ENCODE results near the gene COX6B1.

Gene COX6B1

GRCh38 chr19:35644987-35645679, 3.0 kb upstream of the COX6B1 start:
- Histone ChIP-seq H3K36me3 (ENCODE audit: control insufficient read depth in 2 of 2, insufficient read depth in 1 of 2, low read length in 2 of 2) (peaks cover 3 to 11% of the 10 kb centered on the region in 2 experiments), H3K9me3 (ENCODE audit: control insufficient read depth, insufficient read depth, low read depth, low read length) (no peaks in the 10 kb centered on the region), H3K27ac (ENCODE audit: extremely low read depth, low read depth, low read length) (peak overlapping the region; percentile 91), H3K4me3 (ENCODE audit: low read depth, low read length) (no peak overlapping the region; the same call in 1 of the 2 replicates), H3K4me1 (ENCODE audit: control insufficient read depth, insufficient read depth, low read length) (peaks cover 33% of the 10 kb centered on the region)
- CTCF ChIA-PET: interaction anchor here (0.6 to 2.5 kb wide), 7 partner anchors 33 to 150 kb away, joined by 3 to 10 read pairs (median 3); partner anchors contain the start of gene HAUS5
- POLR2A ChIA-PET: interaction anchor here (0.5 to 3.8 kb wide), 27 partner anchors 8 to 470 kb away, joined by 3 to 42 read pairs (median 6); partner anchors contain the start of genes HAUS5, LIN37, POLR2I and PSENEN
- TF ChIP-seq ZNF560 (tag by site-specific recombination; IDR thresholded peaks at IDR 0.05; ENCODE audit: borderline replicate concordance) (no peak), ZNF677 (tag by site-specific recombination; IDR thresholded peaks at IDR 0.05) (no peak), ZNF292 (tag by site-specific recombination; IDR thresholded peaks at IDR 0.05; ENCODE audit: borderline replicate concordance, low read depth) (no peak), ZNF341 (tag by site-specific recombination; IDR thresholded peaks at IDR 0.05; ENCODE audit: low read depth) (peak; percentile 71), ZSCAN18 (tag by site-specific recombination; IDR thresholded peaks at IDR 0.05) (0 out of 2 replicates have a peak, but pooled peaks have one; percentile 43), ZSCAN30 (tag by site-specific recombination; IDR thresholded peaks at IDR 0.05) (no peak), YY1 (tag by site-specific recombination; IDR thresholded peaks at IDR 0.05) (no peak), ZNF830 (tag by site-specific recombination; IDR thresholded peaks at IDR 0.05; ENCODE audit: low read depth) (no peak), ZBTB11 (tag by site-specific recombination; conservative IDR thresholded peaks at IDR 0.05; ENCODE audit: low read depth) (peak; percentile 10; the same call in 1 of the 2 replicates), ZNF529 (tag by site-specific recombination; IDR thresholded peaks at IDR 0.05; ENCODE audit: insufficient replicate concordance) (no peak), ZNF621 (tag by site-specific recombination; IDR thresholded peaks at IDR 0.05) (no peak), ZNF16 (tag by site-specific recombination; IDR thresholded peaks at IDR 0.05; ENCODE audit: low read depth) (no peak), HIC1 (tag by site-specific recombination; IDR thresholded peaks at IDR 0.05) (no peak), GLIS2 (tag by site-specific recombination; IDR thresholded peaks at IDR 0.05) (no peak), ZSCAN16 (tag by site-specific recombination; IDR thresholded peaks at IDR 0.05) (no peak), ZNF785 (tag by site-specific recombination; IDR thresholded peaks at IDR 0.05) (no peak), ZFP69B (tag by site-specific recombination; IDR thresholded peaks at IDR 0.05) (no peak), ZNF324 (tag by site-specific recombination; IDR thresholded peaks at IDR 0.05) (no peak), SP2 (tag by site-specific recombination; IDR thresholded peaks at IDR 0.05) (peak; percentile 97), ZNF184 (tag by site-specific recombination; IDR thresholded peaks at IDR 0.05) (no peak), ZBTB21 (tag by site-specific recombination; IDR thresholded peaks at IDR 0.05) (no peak; the same call in none of the 2 replicates), TCF7L2 (IDR thresholded peaks at IDR 0.05; ENCODE audit: borderline replicate concordance, low read depth, low read length) (peak; percentile 67; the same call in 1 of the 2 replicates), ZNF704 (tag by site-specific recombination; IDR thresholded peaks at IDR 0.05) (no peak), ZFP37 (tag by site-specific recombination; IDR thresholded peaks at IDR 0.05) (0 out of 2 replicates have a peak, but pooled peaks have one; percentile 14)

Measured in HEK293 (cell line).